ENCODE data around the gene CCNI.

The CCNI gene

GRCh38 chr4:77001907-77002306 is 73.9 kb downstream of the CCNI start:
- DNase-seq: no peak

GRCh38 chr4:76998251-76998901 is 77.4 kb downstream of the CCNI start:
- no peak for DNase-seq

GRCh38 chr4:76997532-76997931 is 78.3 kb downstream of the CCNI start:
- DNase-seq: no peak

Data from NCI-H526 (cell line).